Mononuclear cell (primary cell): ENCODE measurements around the gene CPLX3. TPM values are rescaled to one million over a fixed set of nuclear protein-coding genes. Genes with fewer than 3 reads are reported as not detected.

ENCODE experiments used
- H3K27me3 ChIP-seq: 2 replicates; pipeline ENCODE4 v1.6.0; 2011; ENCODE audit warnings: low read length, control low read depth; ENCODE audit not compliant: insufficient read depth
- H3K4me1 ChIP-seq: 2 replicates; pipeline ENCODE4 v1.5.1; 2011; ENCODE audit warnings: mild to moderate bottlenecking, low read length, control low read depth; ENCODE audit not compliant: insufficient read depth
- H3K4me3 ChIP-seq: 2 replicates; pipeline ENCODE4 v1.5.1; 2011; ENCODE audit warnings: mild to moderate bottlenecking, low read length, moderate library complexity
- H3K9me3 ChIP-seq: 2 replicates; pipeline ENCODE4 v1.5.1; 2011; ENCODE audit warnings: low read depth, mild to moderate bottlenecking, control low read depth, low read length
- total RNA-seq: library from RNA; depleted of rRNA; stranded (reverse); fragments of >200 nt; gene quantifications from one replicate; pipeline ENCODE4 v1.2.3, GENCODE V29; 2012

Gene CPLX3
- total RNA-seq, 1 donor: not detected

- H3K9me3 ChIP-seq: no peaks in the 10 kb centered on the region
- no peaks in the 10 kb centered on the region for H3K27me3 ChIP-seq
- H3K4me1 ChIP-seq: peaks cover 4% of the 10 kb centered on the region
- no peak overlapping the region for H3K4me3 ChIP-seq
Measured at GRCh38 chr15:74808840-74809229, 17.6 kb upstream of the CPLX3 start.

- Histone ChIP-seq H3K4me3 (no peak overlapping the region), H3K27me3 (no peaks in the 10 kb centered on the region), H3K9me3 (no peaks in the 10 kb centered on the region), H3K4me1 (peaks cover 4% of the 10 kb centered on the region)
Measured at GRCh38 chr15:74809242-74809641, 17.2 kb upstream of the CPLX3 start.

- H3K4me1 ChIP-seq: peaks cover 4% of the 10 kb centered on the region
- no peaks in the 10 kb centered on the region for H3K9me3 ChIP-seq
- H3K4me3 ChIP-seq: no peak overlapping the region
- H3K27me3 ChIP-seq: no peaks in the 10 kb centered on the region
Measured at GRCh38 chr15:74809956-74810355, 16.5 kb upstream of the CPLX3 start.

- Histone ChIP-seq H3K27me3 (no peaks in the 10 kb centered on the region), H3K9me3 (no peaks in the 10 kb centered on the region), H3K4me3 (no peak within 1 kb of the TSS), H3K4me1 (peaks cover 4% of the 10 kb centered on the region)
Measured at GRCh38 chr15:74812533-74812932, 13.9 kb upstream of the CPLX3 start, which contains the start of gene LMAN1L. Gene LMAN1L, plus strand, starts transcription at chr15:74812835. Its CDS starts 20 bp downstream, at chr15:74812855.

GRCh38 chr15:74815121-74815934 is 11.1 kb upstream of the CPLX3 start:
- H3K9me3 ChIP-seq: no peaks in the 10 kb centered on the region
- no peak overlapping the region for H3K4me3 ChIP-seq
- H3K27me3 ChIP-seq: no peaks in the 10 kb centered on the region
- H3K4me1 ChIP-seq: peaks cover 9% of the 10 kb centered on the region

GRCh38 chr15:74815961-74816360 is 10.5 kb upstream of the CPLX3 start:
- Histone ChIP-seq H3K27me3 (no peaks in the 10 kb centered on the region), H3K4me1 (peaks cover 13% of the 10 kb centered on the region), H3K9me3 (no peaks in the 10 kb centered on the region), H3K4me3 (no peak overlapping the region)

- Histone ChIP-seq H3K27me3 (no peaks in the 10 kb centered on the region), H3K4me1 (peaks cover 20% of the 10 kb centered on the region), H3K9me3 (no peaks in the 10 kb centered on the region), H3K4me3 (no peak overlapping the region)
Measured at GRCh38 chr15:74816624-74817369, 9.6 kb upstream of the CPLX3 start.

- Histone ChIP-seq H3K4me1 (peaks cover 20% of the 10 kb centered on the region), H3K4me3 (no peak overlapping the region), H3K9me3 (no peaks in the 10 kb centered on the region), H3K27me3 (no peaks in the 10 kb centered on the region)
Measured at GRCh38 chr15:74817370-74817737, 9.1 kb upstream of the CPLX3 start.

GRCh38 chr15:74820056-74820455 is 6.4 kb upstream of the CPLX3 start:
- Histone ChIP-seq H3K4me3 (no peak overlapping the region), H3K4me1 (peaks cover 20% of the 10 kb centered on the region), H3K27me3 (no peaks in the 10 kb centered on the region), H3K9me3 (no peaks in the 10 kb centered on the region)

GRCh38 chr15:74821091-74821789 is 5.2 kb upstream of the CPLX3 start:
- Histone ChIP-seq H3K4me1 (peaks cover 20% of the 10 kb centered on the region), H3K4me3 (no peak overlapping the region)

GRCh38 chr15:74821790-74822158 is 4.7 kb upstream of the CPLX3 start:
- H3K27me3 ChIP-seq: peaks cover 2% of the 10 kb centered on the region
- peaks cover 20% of the 10 kb centered on the region for H3K4me1 ChIP-seq
- H3K9me3 ChIP-seq: no peaks in the 10 kb centered on the region
- no peak overlapping the region for H3K4me3 ChIP-seq

More at GRCh38 chr15:74821091-74821789, 5.2 kb upstream of the CPLX3 start:
- Histone ChIP-seq H3K9me3 (no peaks in the 10 kb centered on the region), H3K27me3 (no peaks in the 10 kb centered on the region)

- Histone ChIP-seq H3K4me3 (no peak overlapping the region), H3K4me1 (peaks cover 20% of the 10 kb centered on the region), H3K9me3 (no peaks in the 10 kb centered on the region), H3K27me3 (peaks cover 6% of the 10 kb centered on the region)
Measured at GRCh38 chr15:74822233-74822632, 4.2 kb upstream of the CPLX3 start.

- H3K9me3 ChIP-seq: no peaks in the 10 kb centered on the region
- H3K4me3 ChIP-seq: no peak overlapping the region
- H3K27me3 ChIP-seq: peaks cover 13% of the 10 kb centered on the region
- H3K4me1 ChIP-seq: peaks cover 19% of the 10 kb centered on the region
Measured at GRCh38 chr15:74823324-74823723, 3.1 kb upstream of the CPLX3 start.

GRCh38 chr15:74824976-74825375 is 1.5 kb upstream of the CPLX3 start:
- Histone ChIP-seq H3K4me1 (peaks cover 12% of the 10 kb centered on the region), H3K4me3 (no peak overlapping the region)

GRCh38 chr15:74825866-74826265 is 561 bp upstream of the CPLX3 start:
- Histone ChIP-seq H3K9me3 (no peaks in the 10 kb centered on the region), H3K4me3 (no peak overlapping the region), H3K4me1 (peaks cover 9% of the 10 kb centered on the region), H3K27me3 (peaks cover 16% of the 10 kb centered on the region)

More at GRCh38 chr15:74824976-74825375, 1.5 kb upstream of the CPLX3 start:
- peaks cover 16% of the 10 kb centered on the region for H3K27me3 ChIP-seq
- H3K9me3 ChIP-seq: no peaks in the 10 kb centered on the region
